Endothelial cell of umbilical vein (primary cell): Measurements from ENCODE around the gene SLC39A11.

Experiments
- EZH2 ChIP-seq: IDR thresholded peaks from 2 replicates; pipeline ENCODE4 v1.6.1; 2012; ENCODE audit warnings: borderline replicate concordance, low read depth, mild to moderate bottlenecking, moderate library complexity, low read length, inconsistent platforms; ENCODE audit not compliant: severe bottlenecking
- GATA2 ChIP-seq: IDR thresholded peaks from 2 replicates; pipeline ENCODE4 v1.7.0; 2011; ENCODE audit warnings: low read depth, mild to moderate bottlenecking, moderate library complexity, mixed read lengths, low read length; ENCODE audit not compliant: insufficient read length, insufficient read depth
- JUN ChIP-seq: IDR thresholded peaks from 2 replicates; pipeline ENCODE4 v1.6.1; 2011; ENCODE audit warnings: borderline replicate concordance, low read depth; ENCODE audit not compliant: insufficient read length, insufficient read depth
- POLR2A ChIP-seq: IDR thresholded peaks from 2 replicates; pipeline ENCODE4 v1.6.1; 2012; ENCODE audit warnings: low read depth, mild to moderate bottlenecking, control low read depth, low read length
- POLR2AphosphoS5 ChIP-seq: IDR thresholded peaks from 2 replicates; pipeline ENCODE4 v1.6.1; 2012; ENCODE audit warnings: low read depth, mild to moderate bottlenecking, control low read depth, low read length, moderate library complexity; ENCODE audit not compliant: insufficient read depth
- TF ChIP-seq, protein P1 (sequence below), 2 donors: IDR thresholded peaks; 1 replicate in 1 of 2; 2 replicates in 1 of 2; pipeline ENCODE4 v1.5.1; 2011; ENCODE audit warnings: low read length in 2 of 2, mild to moderate bottlenecking in 2 of 2, moderate library complexity in 2 of 2, control low read depth in 1 of 2, inconsistent platforms in 1 of 2, low read depth in 1 of 2; ENCODE audit not compliant: insufficient read depth in 1 of 2; ENCODE audit errors: extremely low read depth in 1 of 2

DNA sequence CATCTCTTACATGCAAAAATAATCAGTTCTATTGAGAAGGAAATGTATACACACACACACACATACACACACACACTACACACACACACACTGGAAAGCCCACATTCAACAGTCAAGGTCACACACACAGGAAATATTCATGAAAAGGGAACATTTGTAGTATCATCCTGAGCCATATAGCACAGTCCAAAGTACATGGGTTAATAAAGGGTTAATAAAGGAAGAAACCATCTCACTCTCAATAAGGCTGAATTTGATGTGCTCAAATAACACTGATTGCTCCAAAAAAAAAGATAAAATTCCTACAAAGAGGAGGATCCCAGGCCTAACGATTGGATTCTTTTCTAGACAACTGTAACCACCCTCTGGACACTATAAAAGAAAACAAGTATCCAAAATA, 164.7 kb downstream of the SLC39A11 start:
- TF ChIP-seq, protein P1, sequence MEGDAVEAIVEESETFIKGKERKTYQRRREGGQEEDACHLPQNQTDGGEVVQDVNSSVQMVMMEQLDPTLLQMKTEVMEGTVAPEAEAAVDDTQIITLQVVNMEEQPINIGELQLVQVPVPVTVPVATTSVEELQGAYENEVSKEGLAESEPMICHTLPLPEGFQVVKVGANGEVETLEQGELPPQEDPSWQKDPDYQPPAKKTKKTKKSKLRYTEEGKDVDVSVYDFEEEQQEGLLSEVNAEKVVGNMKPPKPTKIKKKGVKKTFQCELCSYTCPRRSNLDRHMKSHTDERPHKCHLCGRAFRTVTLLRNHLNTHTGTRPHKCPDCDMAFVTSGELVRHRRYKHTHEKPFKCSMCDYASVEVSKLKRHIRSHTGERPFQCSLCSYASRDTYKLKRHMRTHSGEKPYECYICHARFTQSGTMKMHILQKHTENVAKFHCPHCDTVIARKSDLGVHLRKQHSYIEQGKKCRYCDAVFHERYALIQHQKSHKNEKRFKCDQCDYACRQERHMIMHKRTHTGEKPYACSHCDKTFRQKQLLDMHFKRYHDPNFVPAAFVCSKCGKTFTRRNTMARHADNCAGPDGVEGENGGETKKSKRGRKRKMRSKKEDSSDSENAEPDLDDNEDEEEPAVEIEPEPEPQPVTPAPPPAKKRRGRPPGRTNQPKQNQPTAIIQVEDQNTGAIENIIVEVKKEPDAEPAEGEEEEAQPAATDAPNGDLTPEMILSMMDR (IDR thresholded peaks at IDR 0.05; ENCODE audit: extremely low read depth in 1 of 2, insufficient read depth in 1 of 2, low read depth in 1 of 2, low read length in 2 of 2) = no peak
- TF ChIP-seq EZH2 (no peak), GATA2 (no peak), POLR2A (no peak), POLR2AphosphoS5 (no peak), JUN (no peak)
